Progenitor cell of endocrine pancreas (in vitro differentiated cells): Measurements from ENCODE around the gene ATXN7. TPM values are rescaled to one million over a fixed set of nuclear protein-coding genes. Genes with fewer than 3 reads are reported as not detected.

Source experiments
- DNase-seq: peaks from one replicate; pipeline ENCODE4 v3.0.0; 2021; ENCODE audit warnings: low spot score; ENCODE audit not compliant: unreplicated experiment
- H3K27ac Mint-ChIP-seq: 2 replicates; pipeline ENCODE4 v1.8.0; 2021; ENCODE audit warnings: mild to moderate bottlenecking, moderate library complexity, mixed read lengths
- H3K27me3 Mint-ChIP-seq: 2 replicates; pipeline ENCODE4 v1.8.0; 2021; ENCODE audit warnings: mixed read lengths
- H3K36me3 Mint-ChIP-seq: 2 replicates; pipeline ENCODE4 v1.8.0; 2022; ENCODE audit warnings: mixed read lengths; ENCODE audit not compliant: insufficient read depth
- H3K4me1 Mint-ChIP-seq: 2 replicates; pipeline ENCODE4 v1.8.0; 2021; ENCODE audit warnings: low read depth, mixed read lengths
- H3K4me3 Mint-ChIP-seq: 2 replicates; pipeline ENCODE4 v1.8.0; 2021; ENCODE audit warnings: low read depth, mild to moderate bottlenecking, moderate library complexity, mixed read lengths
- H3K9me3 Mint-ChIP-seq: 2 replicates; pipeline ENCODE4 v1.8.0; 2021; ENCODE audit warnings: low read depth, mixed read lengths
- CTCF ChIP-seq: fragments of 200-600 bp; sonication (generic); IDR thresholded peaks from one replicate; pipeline ENCODE4 v1.5.0; 2021; ENCODE audit warnings: antibody characterized with exemption, mild to moderate bottlenecking; ENCODE audit not compliant: unreplicated experiment
- total RNA-seq: library from RNA; stranded (reverse); gene quantifications from 2 replicates; pipeline ENCODE4 v1.2.1, GENCODE V29; 2021

Gene ATXN7
- total RNA-seq, 1 donor from 2014 or later: 36.7 TPM

- peak overlapping the region; percentile 84 for H3K4me3 Mint-ChIP-seq
These were observed 47.2 kb downstream of the ATXN7 start for GRCh38 chr3:63910891-63911290.

GRCh38 chr3:63911509-63911872 is 47.8 kb downstream of the ATXN7 start:
- no peak for TF ChIP-seq CTCF
- no peaks in the 10 kb centered on the region for H3K27me3 Mint-ChIP-seq
- H3K36me3 Mint-ChIP-seq: peaks cover 9% of the 10 kb centered on the region
- no peak for DNase-seq
- H3K4me3 Mint-ChIP-seq: peak overlapping the region; percentile 84
- peak overlapping the region; percentile 91 for H3K27ac Mint-ChIP-seq
- no peaks in the 10 kb centered on the region for H3K9me3 Mint-ChIP-seq
- H3K4me1 Mint-ChIP-seq: peaks cover 17% of the 10 kb centered on the region

More at GRCh38 chr3:63910891-63911290, 47.2 kb downstream of the ATXN7 start:
- H3K27me3 Mint-ChIP-seq: no peaks in the 10 kb centered on the region
- H3K9me3 Mint-ChIP-seq: no peaks in the 10 kb centered on the region
- peaks cover 6% of the 10 kb centered on the region for H3K36me3 Mint-ChIP-seq
- peaks cover 17% of the 10 kb centered on the region for H3K4me1 Mint-ChIP-seq
- TF ChIP-seq CTCF: no peak
- no peak for DNase-seq
- H3K27ac Mint-ChIP-seq: peak overlapping the region; percentile 92

GRCh38 chr3:63911873-63912767 is 48.5 kb downstream of the ATXN7 start, which contains the start of gene SCAANT1:
Gene SCAANT1, minus strand, starts transcription at chr3:63912383.
- DNase-seq: peak; percentile 73
- Mint-ChIP-seq H3K4me3 (peak within 1 kb of the TSS; percentile 86), H3K9me3 (no peaks in the 10 kb centered on the region), H3K27ac (peak within 1 kb of the TSS; percentile 94), H3K4me1 (peaks cover 17% of the 10 kb centered on the region), H3K36me3 (peaks cover 13% of the 10 kb centered on the region), H3K27me3 (no peaks in the 10 kb centered on the region)
- peak; percentile 19 for TF ChIP-seq CTCF

- Mint-ChIP-seq H3K9me3 (no peaks in the 10 kb centered on the region), H3K4me3 (peak overlapping the region; percentile 86), H3K4me1 (peaks cover 17% of the 10 kb centered on the region), H3K36me3 (peaks cover 22% of the 10 kb centered on the region), H3K27ac (peak overlapping the region; percentile 94), H3K27me3 (no peaks in the 10 kb centered on the region)
- DNase-seq: peak; percentile 17
- TF ChIP-seq CTCF: no peak
These were observed 49.3 kb downstream of the ATXN7 start for GRCh38 chr3:63912768-63913588.

- Mint-ChIP-seq H3K36me3 (peaks cover 24% of the 10 kb centered on the region), H3K9me3 (no peaks in the 10 kb centered on the region), H3K27ac (no peak overlapping the region), H3K27me3 (no peaks in the 10 kb centered on the region), H3K4me1 (peaks cover 20% of the 10 kb centered on the region), H3K4me3 (no peak overlapping the region)
- TF ChIP-seq CTCF: no peak
- no peak for DNase-seq
These were observed 50.6 kb downstream of the ATXN7 start for GRCh38 chr3:63914312-63914711.
